GM15510 (cell line): ENCODE results near the gene FBXO42.

ENCODE experiments used
- POLR2A ChIP-seq: IDR thresholded peaks from 3 replicates; pipeline ENCODE4 v1.6.1; 2011; ENCODE audit warnings: borderline replicate concordance; ENCODE audit not compliant: insufficient read length; ENCODE audit errors: extremely low read depth

FBXO42 gene

GRCh38 chr1:16307222-16307621 lies 45.1 kb downstream of the FBXO42 start:
- no peak for TF ChIP-seq POLR2A

GRCh38 chr1:16302709-16303627 lies 49.3 kb downstream of the FBXO42 start:
- TF ChIP-seq POLR2A: no peak

- TF ChIP-seq POLR2A: no peak
Measured at GRCh38 chr1:16300436-16300835, 51.8 kb downstream of the FBXO42 start.

- no peak for TF ChIP-seq POLR2A
Measured at GRCh38 chr1:16298653-16299052, 53.6 kb downstream of the FBXO42 start.

- TF ChIP-seq POLR2A: no peak
Measured at GRCh38 chr1:16296643-16297042, 55.6 kb downstream of the FBXO42 start.

- no peak for TF ChIP-seq POLR2A
Measured at GRCh38 chr1:16294219-16295212, 57.8 kb downstream of the FBXO42 start.

GRCh38 chr1:16293538-16293937 lies 58.7 kb downstream of the FBXO42 start:
- no peak for TF ChIP-seq POLR2A

- no peak for TF ChIP-seq POLR2A
Measured at GRCh38 chr1:16292739-16293138, 59.5 kb downstream of the FBXO42 start.

GRCh38 chr1:16289959-16290358 lies 62.3 kb downstream of the FBXO42 start:
- no peak for TF ChIP-seq POLR2A

GRCh38 chr1:16286122-16286521 lies 66.2 kb downstream of the FBXO42 start:
- TF ChIP-seq POLR2A: no peak

GRCh38 chr1:16281765-16282164 lies 70.5 kb downstream of the FBXO42 start:
- TF ChIP-seq POLR2A: no peak

GRCh38 chr1:16279186-16279585 lies 73.1 kb downstream of the FBXO42 start:
- no peak for TF ChIP-seq POLR2A

GRCh38 chr1:16276302-16277030 lies 75.8 kb downstream of the FBXO42 start:
- no peak for TF ChIP-seq POLR2A

GRCh38 chr1:16275591-16275990 lies 76.7 kb downstream of the FBXO42 start:
- no peak for TF ChIP-seq POLR2A
